Frontal cortex (tissue), 4 donors: ENCODE measurements around the gene NIPAL1. TPM values are rescaled to one million over a fixed set of nuclear protein-coding genes. Genes with fewer than 3 reads are reported as not detected.

ENCODE experiments used
- DNase-seq, 2 donors: peaks; one replicate each; pipeline ENCODE4 v3.0.0; 2012; ENCODE audit warnings: low spot score in 2 of 2
- FAIRE-seq: peaks from 2 replicates; lab custom pipeline; 2012; peaks lifted over from hg19 to GRCh38; lab: Jason Lieb, UNC
- total RNA-seq: library from RNA; depleted of rRNA; stranded (reverse); fragments of >200 nt; gene quantifications from one replicate; pipeline ENCODE4 v1.2.3, GENCODE V29; 2014
- donor health status: control.
- donor health status: control.
- donor health status: control.

Gene NIPAL1
- total RNA-seq, 1 donor from 2014 or later = 2.4 TPM

DNA sequence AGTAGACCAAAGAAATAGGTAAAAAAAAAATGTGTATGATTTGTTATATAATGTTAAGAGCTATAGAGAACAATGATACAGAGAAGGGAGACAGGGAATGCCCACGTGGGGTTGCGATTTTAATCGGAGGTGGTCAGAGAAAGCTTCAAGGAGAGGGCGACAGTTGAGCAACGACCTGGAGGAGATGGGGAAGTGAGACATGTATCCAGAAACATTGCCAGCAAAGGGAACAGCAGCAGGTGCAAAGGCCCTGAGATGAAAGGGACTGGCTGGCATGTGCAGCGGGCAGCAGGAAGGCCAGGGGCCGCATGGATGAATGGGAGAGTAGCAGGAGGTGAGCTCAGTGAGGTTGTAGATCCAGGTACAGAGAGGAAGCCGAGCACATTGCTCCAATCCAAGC is 32.9 kb downstream of the NIPAL1 start:
- FAIRE-seq = no peak
- no peak for DNase-seq

DNA sequence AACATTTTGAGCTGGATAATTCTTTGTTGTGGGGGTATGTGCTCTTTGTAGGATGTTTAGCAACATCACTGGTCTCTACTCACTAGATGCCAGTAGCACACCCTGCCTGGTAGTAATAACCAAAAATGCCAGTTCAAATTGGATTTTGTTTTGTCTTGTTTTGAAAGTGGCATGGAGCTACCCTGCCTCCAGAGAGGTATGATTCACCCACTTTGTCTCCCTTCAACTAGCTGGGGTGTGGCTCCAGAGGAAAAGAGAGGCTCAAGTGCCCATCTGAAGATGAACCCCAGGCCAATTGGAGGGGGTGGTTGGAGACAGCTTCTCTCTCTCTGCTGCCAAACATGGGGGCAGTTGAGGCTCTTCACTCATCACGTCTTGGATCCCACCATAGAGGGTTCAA is 34.5 kb downstream of the NIPAL1 start:
- no peak for FAIRE-seq
- no peak for DNase-seq

GRCh38 chr4:48058617-48059530 is 42.3 kb downstream of the NIPAL1 start:
- no peak for FAIRE-seq
- DNase-seq = no peak

GRCh38 chr4:48064349-48064748 is 47.8 kb downstream of the NIPAL1 start:
- no peak for FAIRE-seq
- DNase-seq = no peak

DNA sequence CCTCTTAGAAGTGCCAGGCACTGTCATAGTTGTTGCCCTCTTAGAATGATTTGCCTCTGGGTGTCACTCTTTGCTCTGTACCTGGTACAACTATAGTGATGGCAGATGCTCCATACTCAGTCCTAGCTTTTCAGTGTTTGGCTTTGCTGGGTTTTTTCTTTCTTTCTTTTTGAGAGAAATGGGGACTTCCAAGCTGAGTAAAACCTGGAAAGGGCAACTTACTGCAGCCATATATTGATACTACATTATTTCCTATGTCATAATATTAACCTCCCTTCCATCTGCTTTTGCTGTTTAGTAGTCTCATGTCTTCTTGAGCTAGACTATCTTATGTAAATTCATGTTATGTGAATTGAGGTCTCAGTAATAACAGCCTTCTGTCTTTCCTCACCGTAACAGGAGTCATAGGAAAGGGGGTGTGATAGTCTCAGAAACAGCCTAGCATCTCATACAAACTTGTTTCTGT is 49.0 kb downstream of the NIPAL1 start:
- FAIRE-seq = no peak
- no peak for DNase-seq

GRCh38 chr4:48067536-48067935 is 51.0 kb downstream of the NIPAL1 start:
- no peak for DNase-seq
- FAIRE-seq = no peak

DNA sequence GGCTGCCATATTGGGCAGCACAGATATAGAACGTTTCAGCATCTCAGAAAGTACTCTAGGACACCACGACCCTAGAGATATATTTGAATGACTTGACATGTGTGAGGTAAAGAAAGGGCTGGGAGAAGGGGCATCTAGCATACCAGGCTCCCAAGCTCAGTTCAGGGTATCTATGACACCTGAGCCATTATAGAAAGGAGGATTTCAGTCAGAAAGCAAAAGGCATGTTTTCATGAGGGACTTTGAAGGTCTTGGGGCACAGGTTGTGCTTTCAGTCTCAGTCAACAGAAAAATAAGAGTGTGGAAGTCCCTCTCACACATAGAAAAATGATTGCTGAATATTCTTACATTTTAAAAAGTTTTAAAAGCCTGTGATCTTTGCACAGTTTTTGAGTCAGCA is 51.6 kb downstream of the NIPAL1 start:
- DNase-seq = no peak
- no peak for FAIRE-seq

GRCh38 chr4:48069026-48069425 is 52.5 kb downstream of the NIPAL1 start:
- FAIRE-seq = no peak

GRCh38 chr4:48071191-48071590 is 54.6 kb downstream of the NIPAL1 start:
- no peak for DNase-seq
- no peak for FAIRE-seq

More at GRCh38 chr4:48069026-48069425, 52.5 kb downstream of the NIPAL1 start:
- DNase-seq = no peak

DNA sequence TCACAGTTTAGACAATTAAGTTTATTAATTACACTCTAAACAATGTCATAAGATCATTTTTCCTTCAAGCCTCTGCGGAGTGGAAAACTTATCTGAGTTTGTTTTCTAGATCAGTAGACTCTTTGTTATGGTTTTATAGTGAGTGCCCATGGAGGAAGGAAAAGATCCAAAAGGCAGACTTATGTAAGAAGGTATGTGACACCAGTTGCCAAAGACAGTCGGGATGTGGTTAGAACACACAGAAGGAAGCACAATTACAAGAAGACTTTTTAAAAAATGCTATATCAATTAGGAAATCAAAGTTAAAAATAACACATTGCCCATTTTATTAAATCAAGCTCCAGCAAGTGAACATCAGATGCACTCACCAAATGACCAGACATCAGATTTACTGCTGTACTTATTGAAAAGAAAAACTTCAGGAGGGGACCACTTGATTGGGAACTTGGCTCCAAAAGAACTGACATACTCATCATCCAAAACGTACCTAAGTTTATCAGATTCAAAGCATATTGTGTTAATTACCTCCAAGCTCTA is 57.1 kb downstream of the NIPAL1 start:
- FAIRE-seq (no peak), DNase-seq (no peak)

GRCh38 chr4:48074657-48075056 is 58.1 kb downstream of the NIPAL1 start:
- FAIRE-seq = no peak
- no peak for DNase-seq

DNA sequence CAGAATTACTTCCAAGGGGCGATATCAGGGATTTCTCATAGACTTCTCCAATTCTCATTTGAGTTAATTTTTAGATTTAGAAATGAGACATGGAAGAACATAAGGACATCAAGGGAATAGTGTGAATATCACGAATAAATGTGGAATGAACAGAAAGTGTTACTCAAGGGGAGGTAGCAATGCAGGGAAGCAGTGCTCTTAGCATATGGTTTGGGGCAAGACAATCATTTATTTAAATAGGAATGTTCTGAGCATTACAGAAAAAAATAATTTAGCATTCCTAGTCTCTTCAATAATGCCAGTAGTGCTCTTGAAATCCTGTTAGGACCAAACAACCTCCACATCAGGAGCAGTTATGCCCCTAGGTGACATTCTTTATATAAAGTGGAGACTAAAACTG is 61.9 kb downstream of the NIPAL1 start:
- FAIRE-seq (no peak), DNase-seq (no peak)

DNA sequence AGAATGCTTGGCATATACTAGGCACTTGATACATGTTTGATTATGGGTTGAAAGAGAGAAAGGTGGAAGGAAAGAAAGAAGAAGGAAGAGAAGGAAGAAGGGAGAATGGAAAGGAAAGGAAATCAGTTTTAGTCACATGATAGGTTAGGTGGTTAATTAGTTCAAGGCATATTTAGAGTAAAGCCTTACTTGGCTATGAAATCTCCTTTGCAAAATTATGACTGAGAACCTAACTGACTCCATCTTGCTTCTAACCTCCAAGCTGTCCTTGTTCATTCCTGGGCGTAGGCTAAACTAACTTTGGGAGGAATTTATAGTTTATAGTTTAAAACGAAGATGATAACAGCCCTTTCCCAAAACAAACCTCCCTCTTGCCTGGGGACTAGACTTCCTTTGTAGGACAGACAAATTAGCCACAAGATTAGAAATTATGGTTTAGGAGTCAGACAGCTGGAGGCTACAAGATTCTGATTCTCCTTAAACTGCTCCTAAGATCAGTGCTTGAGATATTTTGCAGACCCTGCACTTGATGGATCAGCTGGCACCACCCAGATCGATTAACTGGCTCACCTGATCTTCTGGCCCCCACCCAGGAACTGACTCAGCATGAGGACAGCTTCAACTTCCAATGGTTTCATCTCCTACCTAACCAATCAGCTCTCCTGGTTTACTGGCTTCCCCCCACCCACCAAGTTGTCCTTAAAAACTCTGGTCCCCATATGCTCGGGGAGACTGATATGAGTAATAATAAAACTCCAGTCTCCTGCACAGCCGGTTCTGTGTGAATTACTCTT is 62.5 kb downstream of the NIPAL1 start:
- FAIRE-seq (no peak), DNase-seq (no peak)

GRCh38 chr4:48079972-48080391 is 63.4 kb downstream of the NIPAL1 start:
- no peak for FAIRE-seq
- DNase-seq = no peak

GRCh38 chr4:48081196-48081595 is 64.6 kb downstream of the NIPAL1 start:
- no peak for FAIRE-seq
- no peak for DNase-seq

GRCh38 chr4:48082956-48083355 is 66.4 kb downstream of the NIPAL1 start:
- no peak for DNase-seq

GRCh38 chr4:48085821-48086589 is 69.4 kb downstream of the NIPAL1 start:
- FAIRE-seq = no peak
- DNase-seq = no peak

More at GRCh38 chr4:48082956-48083355, 66.4 kb downstream of the NIPAL1 start:
- no peak for FAIRE-seq
